ENCODE measurements around the gene FCSK. TPM values are rescaled to one million over a fixed set of nuclear protein-coding genes. Genes with fewer than 3 reads are reported as not detected.
A peak's percentile ranks its signal among the peaks of the same experiment; 100 is the strongest.

FCSK gene
- total and polyA plus RNA-seq, 2 of the 13 experiments (the other 11 are each of a cell fraction or from before 2014, with no cell fraction given): 9.1 to 19.2 TPM

DNA sequence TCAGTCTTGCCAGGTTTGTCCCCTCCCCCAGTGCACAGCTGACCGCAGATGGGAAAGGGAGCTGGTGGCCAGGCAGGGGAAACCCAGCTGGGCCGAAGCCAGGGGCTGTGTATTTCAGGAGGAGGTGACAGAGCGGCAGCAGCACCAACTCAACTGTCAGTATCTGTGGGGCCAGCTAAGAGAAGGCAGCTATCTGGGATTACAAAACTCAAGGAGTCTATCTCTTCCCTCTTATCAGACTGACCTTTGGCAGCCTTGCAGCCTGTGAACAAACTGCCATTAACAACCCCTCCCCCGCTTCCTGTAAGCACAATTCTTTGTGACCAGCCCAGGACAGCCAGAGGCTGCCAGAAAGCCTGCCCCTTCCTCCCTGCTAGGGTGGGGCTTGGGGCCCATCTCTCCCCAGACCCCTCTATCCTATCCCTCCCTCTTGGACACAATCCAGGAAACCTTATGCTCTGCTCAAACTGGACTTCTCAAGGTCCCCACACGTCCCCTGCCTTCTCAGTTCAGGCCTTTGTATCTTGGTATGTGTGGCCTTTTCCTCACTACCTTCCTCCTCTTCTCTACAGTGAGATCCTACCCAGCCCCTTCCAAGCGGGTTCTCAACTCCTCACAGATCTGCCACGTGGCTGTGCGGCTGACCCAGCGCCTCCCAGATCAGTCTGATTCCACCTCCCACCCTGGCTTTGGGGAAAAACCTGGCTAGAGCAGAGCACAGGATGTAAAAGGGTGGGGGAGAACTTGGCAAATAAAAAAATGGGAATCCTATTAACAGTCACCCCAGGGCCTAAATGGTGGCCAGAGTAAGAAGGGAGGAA lies 26.0 kb upstream of the FCSK start (continued):
- no peak for TF ChIP-seq ISX (CRISPR knock-in tag; conservative IDR thresholded peaks at IDR 0.05)
- TF ChIP-seq ZBTB20 (CRISPR knock-in tag; IDR thresholded peaks at IDR 0.05; ENCODE audit: borderline replicate concordance, low read depth): peak; percentile 93
- TF ChIP-seq PHF21A (CRISPR knock-in tag; IDR thresholded peaks at IDR 0.05): peak; percentile 99
- TF ChIP-seq SIN3A (IDR thresholded peaks at IDR 0.05; ENCODE audit: borderline replicate concordance, low read depth, low read length): peak; percentile 88; the same call in 1 of the 2 replicates
- TF ChIP-seq, protein P1, sequence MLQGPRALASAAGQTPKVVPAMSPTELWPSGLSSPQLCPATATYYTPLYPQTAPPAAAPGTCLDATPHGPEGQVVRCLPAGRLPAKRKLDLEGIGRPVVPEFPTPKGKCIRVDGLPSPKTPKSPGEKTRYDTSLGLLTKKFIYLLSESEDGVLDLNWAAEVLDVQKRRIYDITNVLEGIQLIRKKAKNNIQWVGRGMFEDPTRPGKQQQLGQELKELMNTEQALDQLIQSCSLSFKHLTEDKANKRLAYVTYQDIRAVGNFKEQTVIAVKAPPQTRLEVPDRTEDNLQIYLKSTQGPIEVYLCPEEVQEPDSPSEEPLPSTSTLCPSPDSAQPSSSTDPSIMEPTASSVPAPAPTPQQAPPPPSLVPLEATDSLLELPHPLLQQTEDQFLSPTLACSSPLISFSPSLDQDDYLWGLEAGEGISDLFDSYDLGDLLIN (CRISPR knock-in tag; IDR thresholded peaks at IDR 0.05; ENCODE audit: borderline replicate concordance): no peak
- TF ChIP-seq SP5 (CRISPR knock-in tag; IDR thresholded peaks at IDR 0.05; ENCODE audit: borderline replicate concordance, low read depth): peak; percentile 97
- no peak for TF ChIP-seq ATAD3A (CRISPR knock-in tag; IDR thresholded peaks at IDR 0.05)
- TF ChIP-seq HOXA7 (CRISPR knock-in tag; IDR thresholded peaks at IDR 0.05): no peak
- 0 out of 2 replicates have a peak, but pooled peaks have one; percentile 89 for TF ChIP-seq ZNF431 (CRISPR knock-in tag; IDR thresholded peaks at IDR 0.05; ENCODE audit: borderline replicate concordance, low read depth)
- TF ChIP-seq SOX13 (IDR thresholded peaks at IDR 0.05): peak; percentile 61
- peak in 1 of 2 experiments; percentile 96; a peak in 2 of 4 replicates for TF ChIP-seq SOX13 (CRISPR knock-in tag; conservative IDR thresholded peaks at IDR 0.05 in 1 of 2, IDR thresholded peaks at IDR 0.05 in 1 of 2)
- no peak for TF ChIP-seq ZBTB8A (CRISPR knock-in tag; IDR thresholded peaks at IDR 0.05; ENCODE audit: borderline replicate concordance, low read depth)
- TF ChIP-seq ZNF780A (CRISPR knock-in tag; IDR thresholded peaks at IDR 0.05): no peak
- peak; percentile 99 for TF ChIP-seq TBX2 (CRISPR knock-in tag; IDR thresholded peaks at IDR 0.05; ENCODE audit: borderline replicate concordance)
- TF ChIP-seq THYN1 (CRISPR knock-in tag; IDR thresholded peaks at IDR 0.05; ENCODE audit: borderline replicate concordance, low read depth): no peak; the same call in 1 of the 2 replicates
- peak; percentile 1 for TF ChIP-seq NFE2L2 (IDR thresholded peaks at IDR 0.05; ENCODE audit: low read length)
- TF ChIP-seq ZNF704 (CRISPR knock-in tag; IDR thresholded peaks at IDR 0.05; ENCODE audit: borderline replicate concordance): no peak; the same call in 1 of the 2 replicates
- peak; percentile 43; the same call in 1 of the 2 replicates for TF ChIP-seq ZMAT3 (CRISPR knock-in tag; conservative IDR thresholded peaks at IDR 0.05)
- peak; percentile 75; the same call in 1 of the 2 replicates for TF ChIP-seq AFF4 (CRISPR knock-in tag; IDR thresholded peaks at IDR 0.05)
- no peak for TF ChIP-seq ZNF101 (CRISPR knock-in tag; IDR thresholded peaks at IDR 0.05; ENCODE audit: borderline replicate concordance, low read depth)
- peak; percentile 77 for TF ChIP-seq POGZ (CRISPR knock-in tag; IDR thresholded peaks at IDR 0.05)
- no peak for TF ChIP-seq ATF7 (IDR thresholded peaks at IDR 0.05)
- TF ChIP-seq ATF7 (CRISPR knock-in tag; IDR thresholded peaks at IDR 0.05): peak; percentile 68; the same call in 1 of the 2 replicates
- peak; percentile 86; the same call in 1 of the 2 replicates for TF ChIP-seq MZF1 (CRISPR knock-in tag; IDR thresholded peaks at IDR 0.05; ENCODE audit: borderline replicate concordance)

Data from HepG2 (cell line).